ENCODE results near the gene CHADL.
"Not testable (repeated sequence)": the region's sequence is repeated elsewhere in the genome, so short reads cannot be mapped to it uniquely, and the experiment has no call there.

CHADL gene

DNA sequence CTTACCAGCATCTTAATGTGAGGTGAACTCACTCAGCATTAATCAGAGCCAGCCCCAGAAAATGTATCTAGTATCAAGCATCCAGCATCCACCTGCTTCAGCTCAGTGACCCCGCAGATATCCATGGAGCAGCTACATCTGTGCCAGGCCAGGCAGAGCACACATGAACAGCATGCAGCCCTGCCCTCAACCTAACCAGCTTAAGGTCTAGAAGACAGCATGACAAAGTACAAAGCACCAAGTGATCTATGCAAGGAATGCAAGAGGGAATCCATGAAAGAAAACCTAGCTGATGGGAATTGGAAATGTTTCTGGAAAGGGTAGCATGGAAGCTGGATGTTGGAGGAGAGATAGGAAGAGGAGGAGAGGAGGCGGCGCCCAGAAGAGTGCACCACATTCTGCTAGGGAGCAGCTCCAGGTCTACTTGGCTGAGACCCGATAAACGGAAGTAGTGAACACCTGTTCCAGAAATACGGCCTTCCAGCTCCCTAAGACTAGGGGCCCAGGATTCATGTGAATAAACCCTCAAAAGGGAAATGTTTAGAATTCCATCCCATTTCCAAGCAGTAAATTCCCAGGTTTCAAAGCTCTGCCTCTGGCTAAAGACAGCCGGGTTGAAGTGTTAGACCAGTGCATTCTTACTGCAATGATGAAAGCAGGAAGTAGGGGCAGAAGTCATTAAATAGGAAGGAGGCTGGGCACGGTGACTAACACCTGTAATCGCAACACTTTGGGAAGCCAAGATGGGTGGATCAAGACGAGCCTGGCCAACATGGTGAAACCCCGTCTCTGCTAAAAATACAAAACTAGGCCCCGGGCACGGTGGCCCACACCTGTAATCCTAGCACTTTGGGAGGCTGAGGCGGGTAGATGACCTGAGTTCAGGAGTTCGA, 59.1 kb downstream of the CHADL start:
- Mint-ChIP-seq H3K27ac (peak overlapping the region; percentile 26), H3K36me3 (peaks cover 9% of the 10 kb centered on the region)

DNA sequence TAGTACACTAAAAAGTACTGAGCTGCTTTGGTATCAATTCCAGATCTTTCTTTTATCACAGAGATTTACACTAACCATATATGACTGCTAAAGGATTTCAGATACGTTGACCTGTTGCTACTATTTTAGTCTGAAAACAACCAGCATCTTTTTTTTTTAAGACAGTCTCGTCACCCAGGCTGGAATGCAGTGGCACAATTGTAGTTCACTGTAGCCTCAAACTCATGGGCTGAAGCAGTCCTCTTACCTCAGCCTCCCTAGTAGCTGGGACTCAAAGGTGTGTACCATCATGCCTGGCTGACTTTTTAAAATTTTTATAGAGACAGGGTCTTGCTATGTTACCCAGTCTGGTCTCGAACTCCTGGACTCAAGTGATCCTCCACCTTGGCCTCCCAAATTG, 59.8 kb downstream of the CHADL start:
- H3K9me3 Mint-ChIP-seq, result no peaks in the 10 kb centered on the region
- no peak overlapping the region for H3K4me3 Mint-ChIP-seq
- H3K4me1 Mint-ChIP-seq, result peaks cover 4% of the 10 kb centered on the region
- no peaks in the 10 kb centered on the region for H3K27me3 Mint-ChIP-seq
- peaks cover 9% of the 10 kb centered on the region for H3K36me3 Mint-ChIP-seq
- H3K27ac Mint-ChIP-seq, result peak overlapping the region; percentile 14

More for the DNA sequence above, 59.1 kb downstream of the CHADL start:
- Mint-ChIP-seq H3K27me3 (no peaks in the 10 kb centered on the region), H3K9me3 (no peaks in the 10 kb centered on the region), H3K4me3 (no peak overlapping the region), H3K4me1 (peaks cover 4% of the 10 kb centered on the region)

- H3K9me3 Mint-ChIP-seq, H3K36me3 Mint-ChIP-seq, H3K4me1 Mint-ChIP-seq, H3K4me3 Mint-ChIP-seq, H3K27ac Mint-ChIP-seq, H3K27me3 Mint-ChIP-seq: not testable (repeated sequence)
Observed at GRCh38 chr22:41180362-41180761, 60.4 kb downstream of the CHADL start.
